Left ventricle myocardium superior (tissue), 1 donor: ENCODE data around the gene HDAC1. TPM values are rescaled to one million over a fixed set of nuclear protein-coding genes. Genes with fewer than 3 reads are reported as not detected.
A peak's percentile ranks its signal among the peaks of the same experiment; 100 is the strongest.

ENCODE experiments used
- ATAC-seq: fragments of 200-7000 bp; cut with Tn5 transposase; one replicate; pipeline ENCODE4 v1.9.1; 2020; ENCODE audit warnings: mild to moderate bottlenecking, moderate library complexity
- DNase-seq: peaks from one replicate; pipeline ENCODE4 v3.0.0-alpha.2; 2020
- intact Hi-C: fragments of 100-400 bp; cut with micrococcal nuclease; formaldehyde crosslinking; loops from one replicate; pipeline ENCODE4 v1.11.0; 2022
- total RNA-seq: library from RNA; stranded (reverse); fragmentation: NEBNext Ultra II Directional; extraction: Animal tissue kit (Norgen Biotek cat#: 25700); gene quantifications from one replicate; pipeline ENCODE4 v1.2.1, GENCODE V29; 2021
- donor health status: DM: no; HTN: yes; CAD: no; lungs with severe emphysema.

The HDAC1 gene
- total RNA-seq, 1 donor from 2014 or later: 46.1 TPM

GRCh38 chr1:32316903-32317277 lies 25.0 kb downstream of the HDAC1 start:
- intact Hi-C loops: no loop called here
- DNase-seq: no peak
- ATAC-seq: no peak

GRCh38 chr1:32318127-32318869 lies 26.4 kb downstream of the HDAC1 start:
- intact Hi-C loops: no loop called here
- DNase-seq (no peak), ATAC-seq (no peak)

- DNase-seq (no peak), ATAC-seq (peak; percentile 27)
- intact Hi-C loops: no loop called here
Observed at GRCh38 chr1:32321712-32322291, 29.9 kb downstream of the HDAC1 start.

GRCh38 chr1:32327204-32327603 lies 35.3 kb downstream of the HDAC1 start:
- DNase-seq: no peak
- ATAC-seq: no peak
- intact Hi-C loops: no loop called here

- no peak for ATAC-seq
- DNase-seq: no peak
- intact Hi-C loops: no loop called here
Observed at GRCh38 chr1:32329931-32330466, 38.1 kb downstream of the HDAC1 start.

- ATAC-seq: no peak
- no peak for DNase-seq
- intact Hi-C loops: no loop called here
Observed at GRCh38 chr1:32330558-32331151, 38.8 kb downstream of the HDAC1 start.

- intact Hi-C loops: no loop called here
- DNase-seq (no peak), ATAC-seq (no peak)
Observed at GRCh38 chr1:32331549-32331948, 39.7 kb downstream of the HDAC1 start.

- DNase-seq: no peak
- intact Hi-C loops: no loop called here
- no peak for ATAC-seq
Observed at GRCh38 chr1:32332290-32333079, 40.6 kb downstream of the HDAC1 start.

GRCh38 chr1:32333251-32333963 lies 41.5 kb downstream of the HDAC1 start:
- no peak for DNase-seq
- ATAC-seq: no peak
- intact Hi-C loops: no loop called here

GRCh38 chr1:32334274-32334861 lies 42.5 kb downstream of the HDAC1 start:
- ATAC-seq: no peak
- intact Hi-C loops: no loop called here
- DNase-seq: no peak

- intact Hi-C loops: no loop called here
- peak; percentile 54 for ATAC-seq
- DNase-seq: peak; percentile 77
Observed at GRCh38 chr1:32334864-32335534, 43.1 kb downstream of the HDAC1 start.

- peak; percentile 2 for ATAC-seq
- intact Hi-C loops: no loop called here
- DNase-seq: no peak
Observed at GRCh38 chr1:32335535-32335789, 43.6 kb downstream of the HDAC1 start.

GRCh38 chr1:32335790-32336590 lies 44.1 kb downstream of the HDAC1 start, which contains the start of gene MARCKSL1:
TSS of gene MARCKSL1 (minus strand) at chr1:32336233. CDS start at chr1:32336033, 200 bp downstream.
- intact Hi-C loops: no loop called here
- ATAC-seq (peak; percentile 79), DNase-seq (peak; percentile 92)

- DNase-seq: peak; percentile 59
- peak; percentile 18 for ATAC-seq
- intact Hi-C loops: no loop called here
Observed at GRCh38 chr1:32336591-32336932, 44.7 kb downstream of the HDAC1 start.

- DNase-seq: peak; percentile 67
- peak; percentile 38 for ATAC-seq
- intact Hi-C loops: no loop called here
Observed at GRCh38 chr1:32336963-32337675, 45.2 kb downstream of the HDAC1 start.

GRCh38 chr1:32337855-32338636 lies 46.2 kb downstream of the HDAC1 start:
- ATAC-seq (peak; percentile 46), DNase-seq (peak; percentile 69)
- intact Hi-C loops: no loop called here
